AG08395 (cell line): ENCODE data around the gene SLC35D3.
"Not testable (repeated sequence)": the region's sequence is repeated elsewhere in the genome, so short reads cannot be mapped to it uniquely, and the experiment has no call there.

Experiments used
- DNase-seq: peaks from one replicate; pipeline ENCODE4 v3.0.0; 2012; ENCODE audit warnings: mixed read lengths, low spot score

The SLC35D3 gene

GRCh38 chr6:136964398-136964797, 42.3 kb downstream of the SLC35D3 start:
- DNase-seq = no peak

DNA sequence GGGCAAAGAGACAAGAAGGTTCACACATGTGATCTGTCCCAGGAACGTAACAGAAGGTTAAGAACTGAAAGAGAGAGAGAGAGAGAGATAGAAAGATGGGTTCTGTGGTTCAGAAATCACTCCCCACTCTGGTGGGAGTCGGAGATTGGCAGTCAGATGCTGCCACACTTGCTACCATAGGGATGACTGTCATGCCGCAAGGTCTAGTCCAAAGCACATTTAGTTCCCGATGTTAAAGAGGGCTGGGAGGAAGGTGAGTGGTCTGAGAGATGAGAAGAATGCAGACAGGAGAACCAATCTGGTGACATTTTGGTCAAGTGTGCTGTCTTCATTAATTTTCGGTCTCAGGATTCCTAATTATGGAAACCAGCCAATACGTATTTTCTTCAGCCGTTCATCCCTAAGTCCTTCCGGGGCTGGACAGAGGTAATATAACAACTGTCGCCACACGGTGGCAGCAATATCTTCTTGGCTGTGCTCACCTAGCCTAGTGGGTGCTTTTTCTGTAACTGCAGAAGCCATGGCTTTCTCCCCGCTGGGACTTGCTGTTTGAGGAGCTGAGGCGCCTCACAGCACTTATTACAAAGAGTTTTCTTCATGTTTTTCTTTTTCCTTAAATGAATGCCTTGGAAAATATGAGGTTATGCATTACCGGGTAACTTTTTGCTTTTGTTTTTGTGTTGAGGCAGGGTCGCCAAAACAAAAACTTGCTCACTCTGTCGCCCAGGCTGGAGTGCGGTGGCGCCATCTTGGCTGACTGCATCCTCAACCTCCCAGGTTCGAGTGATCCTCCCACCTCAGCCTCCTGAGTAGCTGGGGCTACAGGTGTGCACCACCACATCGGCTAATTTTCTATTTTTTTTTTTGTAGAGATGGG, 46.0 kb downstream of the SLC35D3 start:
- DNase-seq = peak; percentile 84

- no peak for DNase-seq
These were observed 46.7 kb downstream of the SLC35D3 start for GRCh38 chr6:136968837-136969236.

DNA sequence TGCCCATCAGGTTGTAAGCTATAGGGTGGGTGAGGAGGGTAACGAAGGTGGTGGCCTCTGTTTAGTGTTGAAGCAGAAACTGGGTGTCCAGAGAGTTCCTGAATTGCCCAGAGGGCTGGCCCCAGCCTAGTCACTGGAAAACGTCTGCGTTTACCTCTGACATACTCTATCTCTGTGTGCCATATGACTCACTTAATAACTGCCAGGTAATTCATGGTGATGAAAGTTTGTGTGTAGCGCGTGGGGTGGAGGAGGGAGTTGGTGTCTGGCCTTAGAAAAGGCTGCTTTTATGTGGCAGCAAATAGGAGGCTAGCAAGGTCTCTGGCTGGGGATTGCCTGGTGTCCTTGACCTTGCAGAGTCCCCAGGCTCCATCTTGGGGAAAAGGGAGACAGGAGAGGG, 47.3 kb downstream of the SLC35D3 start:
- DNase-seq = no peak

- DNase-seq = no peak
These were observed 47.8 kb downstream of the SLC35D3 start for GRCh38 chr6:136969930-136970329.

- no peak for DNase-seq
These were observed 49.5 kb downstream of the SLC35D3 start for GRCh38 chr6:136971609-136972008.

DNA sequence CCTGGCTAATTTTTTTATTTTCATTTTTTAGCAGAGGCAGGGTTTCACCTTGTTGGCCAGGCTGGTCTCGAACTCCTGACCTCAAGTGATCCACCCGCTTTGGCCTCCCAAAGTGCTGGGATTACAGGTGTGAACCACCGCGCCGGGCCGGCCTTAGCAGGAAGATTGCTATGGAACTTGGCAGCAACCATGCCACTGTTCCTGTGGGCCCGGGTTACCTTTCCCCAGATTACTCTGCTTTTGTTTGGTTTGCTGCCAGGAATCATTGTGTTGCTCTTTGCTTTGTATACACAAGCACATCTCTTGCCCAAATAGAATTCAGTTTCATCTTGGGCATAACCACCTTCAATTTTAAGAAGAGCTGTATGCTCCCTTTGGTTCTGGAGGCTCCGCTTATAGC, 51.7 kb downstream of the SLC35D3 start:
- DNase-seq = not testable (repeated sequence)
